GM21390 (cell line): ENCODE measurements around the gene AFF3.
"Not testable (repeated sequence)": the region's sequence is repeated elsewhere in the genome, so short reads cannot be mapped to it uniquely, and the experiment has no call there.

ENCODE experiments used
- ATAC-seq: cut with Tn5 transposase; IDR thresholded peaks from one replicate; pipeline ENCODE4 v1.9.1; 2021; ENCODE audit not compliant: unreplicated experiment

Gene AFF3

DNA sequence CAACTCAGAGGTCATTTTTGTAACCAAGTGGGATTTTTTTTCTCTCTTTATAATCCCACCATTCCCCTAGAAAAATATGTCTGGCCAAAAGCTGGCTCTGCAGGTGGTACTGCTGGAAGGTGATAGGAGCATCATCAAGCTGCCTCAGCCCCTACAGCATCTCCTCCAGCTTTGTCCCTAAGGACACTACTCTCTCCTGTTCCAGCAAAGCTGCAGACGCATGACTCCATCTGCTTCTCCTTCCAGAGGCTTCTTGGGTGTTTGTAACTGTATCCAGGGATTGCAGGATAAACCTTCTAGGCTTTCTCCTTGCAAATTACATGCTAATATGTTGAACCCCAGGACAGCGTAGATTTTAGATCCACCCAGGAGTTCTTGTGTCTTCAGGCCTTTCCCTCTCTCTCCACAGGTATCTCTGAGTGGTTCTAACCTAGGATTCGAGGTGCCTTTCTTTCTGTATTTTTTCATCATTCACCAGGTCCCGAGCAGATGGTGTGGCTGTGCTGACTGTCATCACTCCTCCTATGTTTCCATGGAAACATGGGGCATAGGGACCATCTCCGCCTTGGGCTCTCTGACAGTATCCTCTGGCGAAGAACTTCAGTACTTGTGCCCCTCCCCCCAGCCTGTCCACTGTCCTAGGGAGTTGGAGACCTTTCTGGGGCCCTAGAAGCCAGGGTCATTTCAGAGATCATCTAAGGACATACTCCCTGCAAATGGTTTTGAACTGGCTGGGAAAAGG is 34.3 kb downstream of the AFF3 start:
- ATAC-seq: no peak

GRCh38 chr2:100107440-100107839 is 35.0 kb downstream of the AFF3 start:
- ATAC-seq: no peak

DNA sequence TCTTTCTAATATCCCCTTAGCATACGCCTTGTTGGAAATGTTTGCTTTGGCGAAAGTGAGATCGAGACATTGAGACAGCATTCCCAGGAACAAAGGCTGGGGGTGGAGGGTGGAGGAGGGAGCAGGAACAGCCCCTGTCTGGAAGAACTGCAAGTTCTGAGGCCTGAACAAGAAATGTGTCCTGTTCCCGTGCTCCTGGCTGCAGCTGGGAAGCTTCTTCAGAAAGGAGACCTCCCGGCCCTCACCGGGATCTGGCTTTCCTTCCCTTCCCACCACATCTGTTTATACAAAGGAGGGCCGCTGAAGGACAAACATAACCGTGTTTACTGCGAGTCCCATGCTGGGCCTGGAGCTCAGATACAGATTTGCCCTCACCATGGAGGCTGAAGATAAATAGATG is 35.9 kb downstream of the AFF3 start:
- no peak for ATAC-seq

DNA sequence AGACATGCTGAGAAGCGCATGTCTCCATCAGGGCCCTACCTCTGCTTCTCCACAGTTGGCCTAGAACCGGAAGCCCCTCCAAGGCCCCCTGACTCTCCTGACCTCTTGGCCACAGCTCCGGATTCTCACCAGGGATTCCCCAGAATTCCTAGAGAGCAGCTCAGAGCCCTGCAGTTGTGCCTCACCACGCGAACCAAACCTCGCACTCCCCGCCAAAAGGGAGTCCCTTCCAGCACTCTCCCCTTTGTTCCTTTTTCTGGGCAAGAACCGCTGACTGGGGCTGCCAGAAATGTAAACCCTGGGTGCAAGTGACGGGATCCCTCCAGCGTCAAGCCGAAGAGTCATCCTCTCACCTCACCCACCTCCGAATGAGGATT is 36.7 kb downstream of the AFF3 start:
- ATAC-seq: no peak

DNA sequence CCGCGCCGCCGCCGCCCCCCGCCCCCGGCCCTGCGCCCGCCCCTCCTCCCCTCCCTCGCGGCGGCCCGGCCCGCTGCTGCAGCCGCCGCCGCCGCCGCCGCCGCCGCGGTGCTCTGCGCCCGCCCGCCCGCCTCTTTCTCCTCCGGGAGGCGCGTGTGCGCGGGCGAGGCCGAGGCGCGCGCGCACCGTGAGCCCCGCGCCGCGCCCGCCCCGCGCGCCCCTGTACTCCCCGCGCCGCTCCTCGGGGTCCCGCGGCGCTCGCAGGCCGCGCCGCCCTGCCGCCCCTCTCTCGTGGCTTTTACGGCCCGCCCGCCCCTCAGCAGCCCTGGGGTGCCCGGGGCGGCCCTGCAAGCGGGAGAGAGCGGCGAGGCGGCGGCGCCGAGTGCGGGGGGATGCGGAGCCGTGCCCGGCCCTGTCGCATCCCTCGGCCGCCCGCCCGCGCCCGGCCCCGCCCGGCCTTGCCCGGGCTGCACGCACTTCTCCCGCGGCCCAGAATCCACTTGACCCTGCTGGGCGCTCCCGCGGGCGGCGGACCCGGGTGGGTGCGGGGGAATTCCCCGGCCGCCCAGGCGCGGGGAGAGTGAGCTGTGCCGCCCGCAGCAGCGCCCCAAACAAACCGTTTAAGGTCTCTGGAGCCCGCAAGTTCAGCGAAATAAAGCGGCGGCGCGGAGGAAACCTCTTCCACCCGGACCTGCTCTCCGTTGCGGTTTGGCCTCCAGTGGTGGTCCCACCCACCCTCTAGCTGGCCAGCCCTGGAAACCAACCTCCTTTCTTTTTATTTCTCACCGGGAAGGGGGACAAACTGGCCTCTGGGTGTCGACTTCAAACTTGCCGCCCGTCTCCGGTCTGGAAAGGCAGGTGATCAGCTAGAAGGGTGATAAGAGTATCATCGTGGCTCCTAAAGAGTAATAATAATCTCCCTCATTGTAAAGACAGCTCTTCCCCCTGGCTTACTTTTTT is 37.4 kb downstream of the AFF3 start:
- ATAC-seq: no peak

GRCh38 chr2:100104265-100104664 is 38.1 kb downstream of the AFF3 start:
- ATAC-seq: not testable (repeated sequence)

DNA sequence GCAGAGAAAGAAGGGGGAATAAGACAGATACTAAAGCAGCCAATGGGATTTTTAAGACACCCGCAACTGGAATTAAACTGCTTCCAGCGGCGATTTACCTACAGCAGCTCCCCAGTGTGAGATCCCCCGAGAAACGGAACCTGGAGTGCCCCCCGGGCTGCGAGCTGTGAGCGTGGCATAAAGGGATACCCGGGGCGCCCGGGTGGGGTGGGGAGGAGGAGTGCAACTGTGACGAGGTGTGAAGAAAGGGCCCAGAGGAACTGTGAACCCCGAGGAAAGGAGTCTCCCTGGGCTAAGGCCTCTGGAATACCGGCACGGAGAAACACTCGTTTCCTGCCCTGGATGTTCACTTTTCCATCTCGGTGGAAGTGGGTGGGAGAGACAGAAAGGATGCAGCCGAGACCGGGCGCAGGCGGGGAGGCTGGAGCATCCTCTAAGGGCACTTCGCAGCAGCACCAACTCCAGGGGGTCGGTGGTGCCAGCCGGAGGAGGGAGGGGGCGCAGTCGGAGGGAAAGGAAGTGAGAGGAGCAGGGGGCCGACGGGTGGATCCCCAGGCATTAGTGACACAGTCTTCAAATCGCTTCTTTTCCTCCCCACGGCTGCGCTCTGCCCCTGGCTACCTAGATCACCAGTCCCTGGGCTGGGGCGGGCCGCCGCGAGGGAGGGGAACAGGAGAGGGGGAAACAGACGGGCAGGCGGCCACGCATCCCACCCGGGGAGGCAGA is 38.7 kb downstream of the AFF3 start:
- ATAC-seq: not testable (repeated sequence)

DNA sequence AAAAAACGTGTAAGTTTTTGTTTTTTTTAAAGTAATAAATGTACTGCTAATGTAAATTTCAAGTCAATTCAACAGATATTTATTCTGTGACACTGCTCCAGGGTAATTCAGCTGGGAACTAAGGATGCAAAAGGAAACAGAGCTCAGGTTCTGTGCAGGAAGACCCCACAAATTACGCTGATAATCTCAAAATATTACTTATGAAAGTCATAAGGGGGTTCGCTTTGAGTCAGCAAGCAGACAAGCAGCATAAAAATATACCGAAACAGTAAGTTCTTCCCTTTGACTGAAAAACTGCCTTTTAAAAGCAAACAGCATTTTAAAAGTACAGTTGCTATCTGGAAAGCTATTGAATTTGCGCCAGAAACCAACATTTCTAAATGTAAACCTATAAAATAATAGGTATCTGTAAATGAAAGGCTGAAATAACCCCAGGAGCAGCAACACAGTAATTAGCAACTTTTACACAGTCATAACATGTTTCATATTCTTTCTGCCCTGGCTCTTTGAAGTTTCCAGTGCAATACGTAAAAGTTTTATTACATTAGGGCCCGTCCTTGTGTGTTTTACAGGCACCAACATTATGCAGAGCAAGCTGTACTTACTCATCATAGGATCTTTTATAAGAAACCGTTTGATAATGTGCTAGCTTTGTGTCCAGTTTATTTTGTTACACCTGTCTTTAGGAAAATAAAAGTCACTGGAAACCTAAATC is 39.8 kb downstream of the AFF3 start:
- not testable (repeated sequence) for ATAC-seq

- not testable (repeated sequence) for ATAC-seq
These were observed 43.5 kb downstream of the AFF3 start for GRCh38 chr2:100098855-100099254.

- ATAC-seq: not testable (repeated sequence)
These were observed 44.6 kb downstream of the AFF3 start for GRCh38 chr2:100097611-100098294.

GRCh38 chr2:100095845-100096244 is 46.5 kb downstream of the AFF3 start:
- not testable (repeated sequence) for ATAC-seq

- not testable (repeated sequence) for ATAC-seq
These were observed 50.6 kb downstream of the AFF3 start for GRCh38 chr2:100091807-100092206.

DNA sequence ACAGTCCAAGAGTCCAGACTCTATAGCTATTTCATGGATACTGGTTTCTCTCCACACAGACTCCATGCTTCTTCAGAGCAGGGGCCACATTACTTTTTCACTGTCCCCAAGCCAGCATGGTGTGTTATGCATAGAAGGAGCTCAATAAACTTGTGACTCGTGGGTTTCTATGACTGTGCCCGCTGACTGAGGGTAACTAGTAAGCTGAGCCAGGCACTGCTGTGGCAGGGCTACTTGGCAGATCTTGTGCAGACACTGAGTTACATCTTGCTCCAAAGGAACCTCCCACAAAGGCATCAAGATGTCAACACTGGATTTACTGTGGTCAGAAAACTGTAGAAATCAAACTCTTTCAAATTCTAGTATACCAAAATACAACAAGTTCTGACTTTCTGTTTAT is 56.6 kb downstream of the AFF3 start:
- ATAC-seq: not testable (repeated sequence)

- not testable (repeated sequence) for ATAC-seq
These were observed 58.8 kb downstream of the AFF3 start for GRCh38 chr2:100083421-100084216.

GRCh38 chr2:100082302-100082978 is 60.0 kb downstream of the AFF3 start:
- not testable (repeated sequence) for ATAC-seq

GRCh38 chr2:100077935-100078334 is 64.5 kb downstream of the AFF3 start:
- ATAC-seq: no peak

DNA sequence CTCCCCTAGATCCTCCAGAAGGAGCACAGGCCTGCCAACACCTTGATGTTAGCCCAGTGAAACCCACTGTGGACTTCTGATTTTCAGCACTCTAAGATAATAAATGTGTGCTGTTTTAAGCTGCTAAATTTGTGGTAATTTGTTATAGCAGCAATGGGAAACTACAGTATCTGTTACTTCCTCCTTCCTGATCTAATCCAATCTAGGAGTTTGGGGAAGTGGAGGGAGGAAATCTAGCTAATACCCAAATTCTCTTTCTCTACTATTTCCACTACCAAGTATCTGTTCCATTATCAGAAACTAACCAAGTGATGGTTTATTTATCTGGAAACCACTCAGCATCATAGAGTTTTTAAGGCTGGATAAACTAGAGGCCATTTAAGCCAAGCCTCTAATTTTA is 64.9 kb downstream of the AFF3 start:
- no peak for ATAC-seq

GRCh38 chr2:100075532-100075931 is 66.9 kb downstream of the AFF3 start:
- no peak for ATAC-seq

GRCh38 chr2:100073110-100073509 is 69.3 kb downstream of the AFF3 start:
- no peak for ATAC-seq
